ENCODE results near the gene OR6B1. TPM values are rescaled to one million over a fixed set of nuclear protein-coding genes. Genes with fewer than 3 reads are reported as not detected.

OR6B1 gene
- total RNA-seq, 6 experiments from 2014 or later = not detected

DNA sequence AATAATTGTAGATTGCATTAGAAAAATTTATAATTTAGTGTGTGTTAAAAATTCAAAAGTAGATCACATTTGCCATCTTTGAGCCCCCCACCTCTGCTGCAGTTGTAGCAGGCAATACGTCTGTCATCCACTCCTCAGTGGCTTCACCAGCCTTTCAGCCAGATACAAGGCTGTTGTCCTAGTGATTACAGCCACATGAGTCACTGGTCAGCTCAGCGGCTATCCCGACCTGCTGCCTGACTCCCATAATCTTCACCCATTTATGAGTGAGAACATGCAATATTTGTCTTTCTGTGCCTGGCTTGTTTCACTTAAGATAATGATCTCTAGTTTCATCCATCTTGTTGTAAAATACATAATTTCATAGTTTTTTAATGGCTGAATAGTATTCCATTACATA lies 57.8 kb downstream of the OR6B1 start:
- TF ChIP-seq, protein P1, sequence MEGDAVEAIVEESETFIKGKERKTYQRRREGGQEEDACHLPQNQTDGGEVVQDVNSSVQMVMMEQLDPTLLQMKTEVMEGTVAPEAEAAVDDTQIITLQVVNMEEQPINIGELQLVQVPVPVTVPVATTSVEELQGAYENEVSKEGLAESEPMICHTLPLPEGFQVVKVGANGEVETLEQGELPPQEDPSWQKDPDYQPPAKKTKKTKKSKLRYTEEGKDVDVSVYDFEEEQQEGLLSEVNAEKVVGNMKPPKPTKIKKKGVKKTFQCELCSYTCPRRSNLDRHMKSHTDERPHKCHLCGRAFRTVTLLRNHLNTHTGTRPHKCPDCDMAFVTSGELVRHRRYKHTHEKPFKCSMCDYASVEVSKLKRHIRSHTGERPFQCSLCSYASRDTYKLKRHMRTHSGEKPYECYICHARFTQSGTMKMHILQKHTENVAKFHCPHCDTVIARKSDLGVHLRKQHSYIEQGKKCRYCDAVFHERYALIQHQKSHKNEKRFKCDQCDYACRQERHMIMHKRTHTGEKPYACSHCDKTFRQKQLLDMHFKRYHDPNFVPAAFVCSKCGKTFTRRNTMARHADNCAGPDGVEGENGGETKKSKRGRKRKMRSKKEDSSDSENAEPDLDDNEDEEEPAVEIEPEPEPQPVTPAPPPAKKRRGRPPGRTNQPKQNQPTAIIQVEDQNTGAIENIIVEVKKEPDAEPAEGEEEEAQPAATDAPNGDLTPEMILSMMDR (IDR thresholded peaks at IDR 0.05) = no peak
- no peaks in the 10 kb centered on the region; the same call in 1 of the 2 replicates for H3K9me3 Mint-ChIP-seq
- no peak overlapping the region for H3K27ac Mint-ChIP-seq
- no peak overlapping the region for H3K4me3 Mint-ChIP-seq
- H3K27me3 Mint-ChIP-seq (ENCODE audit: insufficient read depth) = peaks cover 3% of the 10 kb centered on the region
- H3K36me3 Mint-ChIP-seq (ENCODE audit: low read depth) = no peaks in the 10 kb centered on the region
- DNase-seq = peak; percentile 31
- no peaks in the 10 kb centered on the region for H3K4me1 Mint-ChIP-seq (ENCODE audit: low read depth)

Other genes with a start within 250 kb of the OR6B1 start
- gene CTAGE6, start 242.6 kb upstream of the OR6B1 start, total RNA-seq (2021; fragmentation: NEBNext Ultra II Directional; extraction: Animal tissue kit (Norgen Biotek cat#: 25700)) = under 1 TPM in 1 of 6 experiments, not detected in 5; 0.07 TPM
- gene TCAF1, start 98.1 kb upstream of the OR6B1 start, total RNA-seq (2021; fragmentation: NEBNext Ultra II Directional; extraction: Animal tissue kit (Norgen Biotek cat#: 25700)) = 10 to 100 TPM; 57.1 to 90.3 (median 65.1) TPM
- not detected for gene OR2F2, start 65.1 kb upstream of the OR6B1 start, total RNA-seq (2021; fragmentation: NEBNext Ultra II Directional; extraction: Animal tissue kit (Norgen Biotek cat#: 25700))
- not detected for gene OR2F1, start 45.5 kb upstream of the OR6B1 start, total RNA-seq (2021; fragmentation: NEBNext Ultra II Directional; extraction: Animal tissue kit (Norgen Biotek cat#: 25700))
- not detected for gene OR2A5, start 48.6 kb downstream of the OR6B1 start, total RNA-seq (2021; fragmentation: NEBNext Ultra II Directional; extraction: Animal tissue kit (Norgen Biotek cat#: 25700))
- not detected for gene OR2A25, start 69.5 kb downstream of the OR6B1 start, total RNA-seq (2021; fragmentation: NEBNext Ultra II Directional; extraction: Animal tissue kit (Norgen Biotek cat#: 25700))
- gene OR2A12, start 86.0 kb downstream of the OR6B1 start, total RNA-seq (2021; fragmentation: NEBNext Ultra II Directional; extraction: Animal tissue kit (Norgen Biotek cat#: 25700)) = not detected
- gene OR2A2, start 109.3 kb downstream of the OR6B1 start, total RNA-seq (2021; fragmentation: NEBNext Ultra II Directional; extraction: Animal tissue kit (Norgen Biotek cat#: 25700)) = not detected
- not detected for gene OR2A14, start 122.9 kb downstream of the OR6B1 start, total RNA-seq (2021; fragmentation: NEBNext Ultra II Directional; extraction: Animal tissue kit (Norgen Biotek cat#: 25700))
- not detected for gene CTAGE4, start 183.1 kb downstream of the OR6B1 start, total RNA-seq (2021; fragmentation: NEBNext Ultra II Directional; extraction: Animal tissue kit (Norgen Biotek cat#: 25700))
- not detected for gene ARHGEF35, start 195.5 kb downstream of the OR6B1 start, total RNA-seq (2021; fragmentation: NEBNext Ultra II Directional; extraction: Animal tissue kit (Norgen Biotek cat#: 25700))
- not detected for gene OR2A42, start 239.3 kb downstream of the OR6B1 start, total RNA-seq (2021; fragmentation: NEBNext Ultra II Directional; extraction: Animal tissue kit (Norgen Biotek cat#: 25700))

Measured in HFFc6 (cell line).